Measurements from ENCODE around the gene HEXIM1. TPM values are rescaled to one million over a fixed set of nuclear protein-coding genes. Genes with fewer than 3 reads are reported as not detected.

Gene HEXIM1
- total RNA-seq, 1 donor from 2014 or later = 20.0 TPM

GRCh38 chr17:45127207-45127547 is 21.1 kb upstream of the HEXIM1 start:
- no peak for TF ChIP-seq CTCF (IDR thresholded peaks at IDR 0.05; ENCODE audit: insufficient read depth, low read length, poor library complexity, severe bottlenecking)
- DNase-seq (ENCODE audit: low read depth) = no peak
- Histone ChIP-seq H3K36me3 (ENCODE audit: control insufficient read depth, insufficient read depth, low read length) (no peaks in the 10 kb centered on the region), H3K4me3 (ENCODE audit: low read depth, low read length) (no peak overlapping the region), H3K27me3 (ENCODE audit: control insufficient read depth, insufficient read depth, low read length) (no peaks in the 10 kb centered on the region)

- Histone ChIP-seq H3K36me3 (ENCODE audit: control insufficient read depth, insufficient read depth, low read length) (no peaks in the 10 kb centered on the region), H3K4me3 (ENCODE audit: low read depth, low read length) (no peak overlapping the region)
- no peak for DNase-seq (ENCODE audit: low read depth)
Measured at GRCh38 chr17:45127548-45128300, 20.6 kb upstream of the HEXIM1 start.

GRCh38 chr17:45128331-45128730 is 19.9 kb upstream of the HEXIM1 start:
- Histone ChIP-seq H3K27me3 (ENCODE audit: control insufficient read depth, insufficient read depth, low read length) (no peaks in the 10 kb centered on the region), H3K36me3 (ENCODE audit: control insufficient read depth, insufficient read depth, low read length) (no peaks in the 10 kb centered on the region), H3K4me3 (ENCODE audit: low read depth, low read length) (no peak overlapping the region)
- no peak for TF ChIP-seq CTCF (IDR thresholded peaks at IDR 0.05; ENCODE audit: insufficient read depth, low read length, poor library complexity, severe bottlenecking)
- DNase-seq (ENCODE audit: low read depth) = no peak

More at GRCh38 chr17:45127548-45128300, 20.6 kb upstream of the HEXIM1 start:
- no peaks in the 10 kb centered on the region for H3K27me3 ChIP-seq (ENCODE audit: control insufficient read depth, insufficient read depth, low read length)
- no peak for TF ChIP-seq CTCF (IDR thresholded peaks at IDR 0.05; ENCODE audit: insufficient read depth, low read length, poor library complexity, severe bottlenecking)

GRCh38 chr17:45128989-45129388 is 19.3 kb upstream of the HEXIM1 start:
- DNase-seq (ENCODE audit: low read depth) = no peak
- Histone ChIP-seq H3K4me3 (ENCODE audit: low read depth, low read length) (no peak overlapping the region), H3K36me3 (ENCODE audit: control insufficient read depth, insufficient read depth, low read length) (no peaks in the 10 kb centered on the region), H3K27me3 (ENCODE audit: control insufficient read depth, insufficient read depth, low read length) (no peaks in the 10 kb centered on the region)
- no peak for TF ChIP-seq CTCF (IDR thresholded peaks at IDR 0.05; ENCODE audit: insufficient read depth, low read length, poor library complexity, severe bottlenecking)

GRCh38 chr17:45129426-45129939 is 18.8 kb upstream of the HEXIM1 start:
- no peaks in the 10 kb centered on the region for H3K27me3 ChIP-seq (ENCODE audit: control insufficient read depth, insufficient read depth, low read length)
- H3K36me3 ChIP-seq (ENCODE audit: control insufficient read depth, insufficient read depth, low read length) = no peaks in the 10 kb centered on the region
- no peak for DNase-seq (ENCODE audit: low read depth)
- no peak overlapping the region for H3K4me3 ChIP-seq (ENCODE audit: low read depth, low read length)
- TF ChIP-seq CTCF (IDR thresholded peaks at IDR 0.05; ENCODE audit: insufficient read depth, low read length, poor library complexity, severe bottlenecking) = no peak
